HG02981 (cell line): Measurements from ENCODE around the gene WNT2.
"Not testable (repeated sequence)": the region's sequence is repeated elsewhere in the genome, so short reads cannot be mapped to it uniquely, and the experiment has no call there.

Experiments
- ATAC-seq: cut with Tn5 transposase; IDR thresholded peaks from one replicate; pipeline ENCODE4 v1.9.1; 2021; ENCODE audit warnings: mild to moderate bottlenecking, moderate library complexity; ENCODE audit not compliant: unreplicated experiment

The WNT2 gene

DNA sequence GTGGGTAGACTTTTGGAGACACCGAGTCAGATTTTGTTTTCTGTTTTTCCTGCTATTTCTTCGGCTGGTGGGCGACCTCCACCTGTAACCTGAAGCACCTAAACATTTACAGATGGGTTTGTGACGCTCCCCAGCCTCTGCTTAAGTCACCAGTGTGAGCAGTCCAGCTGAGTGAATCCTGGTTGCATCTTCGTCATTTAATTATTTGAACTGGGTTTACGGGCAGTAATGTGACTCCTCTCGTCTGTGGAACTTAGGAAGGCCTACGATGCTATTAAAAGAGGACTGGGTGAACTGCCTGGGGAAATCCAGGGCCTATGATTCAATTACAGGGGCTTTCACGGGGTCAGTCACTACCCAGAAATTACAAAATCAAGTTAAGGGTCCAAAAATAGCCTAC, 52.5 kb downstream of the WNT2 start:
- no peak for ATAC-seq

GRCh38 chr7:117269886-117270285, 53.0 kb downstream of the WNT2 start:
- ATAC-seq: no peak

GRCh38 chr7:117269417-117269816, 53.4 kb downstream of the WNT2 start:
- no peak for ATAC-seq

DNA sequence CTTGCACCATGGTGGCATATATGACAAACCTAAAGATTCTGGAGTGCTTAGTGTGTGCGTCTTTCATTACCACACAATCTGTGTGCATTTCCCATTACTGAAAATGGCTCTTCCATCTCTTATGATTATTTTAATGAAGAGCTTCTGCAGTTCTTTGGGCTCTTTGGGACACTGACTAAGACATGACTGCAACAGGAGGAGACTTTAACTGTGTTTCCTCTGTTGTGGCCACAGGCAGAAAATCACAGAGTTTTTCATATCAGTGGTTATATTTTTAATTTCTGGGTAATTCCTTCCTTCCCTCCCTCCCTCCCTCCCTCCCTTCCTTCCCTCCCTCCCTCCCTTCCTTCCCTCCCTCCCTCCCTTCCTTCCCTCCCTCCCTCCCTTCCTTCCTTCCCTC, 58.1 kb downstream of the WNT2 start:
- ATAC-seq: no peak

- no peak for ATAC-seq
These were observed 60.3 kb downstream of the WNT2 start for GRCh38 chr7:117262546-117262945.

DNA sequence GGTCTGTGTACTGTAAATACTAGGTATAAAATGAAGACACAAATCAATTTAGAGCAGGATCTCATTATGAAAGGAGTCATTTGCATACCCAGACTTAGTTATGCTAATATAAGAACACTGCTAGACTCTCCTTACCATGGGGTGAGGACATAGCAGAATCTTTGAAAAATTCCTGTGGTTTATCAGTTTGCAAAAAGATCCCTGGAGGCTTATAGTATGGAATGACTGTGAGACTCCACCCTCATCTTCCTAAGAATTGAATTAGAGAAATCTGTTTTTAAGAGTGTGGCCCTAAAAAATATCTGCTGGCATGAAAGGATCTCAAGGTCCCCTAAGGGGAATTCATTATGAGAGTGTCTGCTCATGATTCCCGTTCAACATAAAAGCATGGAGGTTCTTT, 63.2 kb downstream of the WNT2 start:
- no peak for ATAC-seq

DNA sequence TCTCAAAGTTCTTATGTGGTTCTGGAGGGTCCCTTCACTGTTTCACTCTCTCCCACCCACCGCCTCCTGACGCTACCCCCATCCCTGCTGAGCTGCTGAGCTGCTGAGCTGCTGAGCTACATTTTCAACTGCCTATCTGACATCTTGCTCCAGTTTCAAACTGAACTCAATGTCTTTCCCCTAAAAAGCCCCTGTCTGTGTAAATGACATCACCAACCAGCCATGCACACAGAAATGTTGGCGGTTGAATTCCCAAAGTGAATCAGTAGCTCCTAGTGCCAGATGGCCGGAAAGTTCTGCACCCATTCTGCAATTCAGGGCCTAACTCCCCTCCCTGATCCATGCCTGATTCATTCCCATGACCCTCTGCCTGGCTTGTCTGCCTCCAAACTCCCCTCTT, 71.2 kb downstream of the WNT2 start:
- no peak for ATAC-seq

DNA sequence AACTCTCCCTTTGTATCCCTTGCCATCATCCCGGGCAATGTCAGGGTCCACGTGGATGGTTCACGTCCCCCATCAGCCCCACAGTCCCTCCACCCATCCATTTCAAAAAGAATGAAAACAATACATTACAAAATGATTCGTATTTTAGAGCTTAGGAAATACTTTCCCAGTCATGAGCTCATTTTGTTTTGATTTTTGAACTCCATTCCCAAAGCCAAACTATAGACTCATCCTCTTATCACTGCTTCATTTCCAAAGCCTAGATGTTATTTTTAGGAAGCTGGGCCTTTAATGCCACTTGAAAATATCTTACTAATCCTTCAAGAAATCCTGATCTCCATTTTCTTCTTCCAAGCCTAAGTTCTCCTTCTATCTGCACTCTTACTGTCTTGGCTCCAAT, 72.1 kb downstream of the WNT2 start:
- ATAC-seq: no peak

GRCh38 chr7:117250245-117250644, 72.6 kb downstream of the WNT2 start:
- no peak for ATAC-seq

GRCh38 chr7:117249696-117250095, 73.2 kb downstream of the WNT2 start:
- ATAC-seq: no peak

DNA sequence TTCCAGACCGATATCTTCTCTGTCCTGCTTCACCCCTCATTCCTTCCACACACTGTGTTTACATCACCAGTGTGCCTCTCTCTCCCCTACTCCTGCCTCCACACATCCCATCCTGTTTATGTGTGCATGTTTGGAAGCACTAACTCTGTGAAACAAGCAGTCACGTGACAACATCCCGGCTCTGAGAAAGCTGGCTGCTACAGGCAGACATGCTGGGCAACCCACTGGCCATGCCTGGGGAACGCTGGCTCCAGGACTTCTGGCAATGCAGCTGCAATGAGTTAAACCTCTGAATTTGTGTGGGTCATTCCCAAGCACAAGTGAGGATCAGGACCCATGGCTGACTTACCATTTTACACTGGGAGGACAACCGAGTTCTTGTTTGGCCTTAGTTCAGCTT, 74.0 kb downstream of the WNT2 start:
- ATAC-seq: no peak

GRCh38 chr7:117247809-117248208, 75.0 kb downstream of the WNT2 start:
- no peak for ATAC-seq

GRCh38 chr7:117245703-117246102, 77.2 kb downstream of the WNT2 start:
- not testable (repeated sequence) for ATAC-seq

- no peak for ATAC-seq
These were observed 79.5 kb downstream of the WNT2 start for GRCh38 chr7:117243390-117243789.

- ATAC-seq: no peak
These were observed 81.8 kb downstream of the WNT2 start for GRCh38 chr7:117241088-117241487.

GRCh38 chr7:117238937-117239336, 83.9 kb downstream of the WNT2 start:
- ATAC-seq: no peak

- no peak for ATAC-seq
These were observed 84.4 kb downstream of the WNT2 start for GRCh38 chr7:117238472-117238871.

- ATAC-seq: no peak
These were observed 85.2 kb downstream of the WNT2 start for GRCh38 chr7:117237646-117238045.

DNA sequence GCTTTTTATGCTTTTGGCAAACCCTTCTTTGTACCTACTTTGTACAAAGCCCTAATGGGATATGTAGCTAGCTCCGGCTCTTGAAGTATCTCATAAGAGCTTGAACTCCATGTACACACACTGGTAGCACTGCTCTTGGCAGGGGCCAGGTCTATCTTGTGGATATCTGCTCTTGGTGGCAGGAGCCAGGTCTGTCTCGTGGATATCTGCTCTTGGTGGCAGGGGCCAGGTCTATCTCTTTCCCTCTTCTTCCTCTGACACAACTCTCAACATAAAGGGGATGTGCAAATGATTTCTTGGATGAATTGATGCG, 91.9 kb downstream of the WNT2 start:
- ATAC-seq: no peak

- ATAC-seq: peak; percentile 71
These were observed 92.4 kb downstream of the WNT2 start for GRCh38 chr7:117230276-117231046.

DNA sequence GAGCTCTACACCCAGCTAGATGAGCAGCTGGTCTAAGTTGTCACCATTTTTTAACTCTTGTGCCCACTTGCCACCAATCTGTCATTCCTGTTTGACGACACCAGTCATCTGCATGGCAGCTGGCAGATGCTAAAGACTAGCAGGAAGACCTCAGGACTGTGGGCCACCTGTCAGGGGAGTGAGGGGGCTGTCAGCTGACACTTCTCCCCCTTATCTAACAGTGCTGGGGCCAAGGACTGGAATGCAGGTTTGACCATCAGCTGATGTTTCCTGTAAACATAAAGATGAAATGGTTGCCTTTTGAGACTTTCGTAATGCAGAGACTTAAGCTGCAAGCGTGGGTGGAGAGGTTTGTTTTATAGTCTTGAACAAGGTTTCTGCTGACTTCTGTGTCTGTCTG, 93.5 kb downstream of the WNT2 start:
- ATAC-seq: no peak

DNA sequence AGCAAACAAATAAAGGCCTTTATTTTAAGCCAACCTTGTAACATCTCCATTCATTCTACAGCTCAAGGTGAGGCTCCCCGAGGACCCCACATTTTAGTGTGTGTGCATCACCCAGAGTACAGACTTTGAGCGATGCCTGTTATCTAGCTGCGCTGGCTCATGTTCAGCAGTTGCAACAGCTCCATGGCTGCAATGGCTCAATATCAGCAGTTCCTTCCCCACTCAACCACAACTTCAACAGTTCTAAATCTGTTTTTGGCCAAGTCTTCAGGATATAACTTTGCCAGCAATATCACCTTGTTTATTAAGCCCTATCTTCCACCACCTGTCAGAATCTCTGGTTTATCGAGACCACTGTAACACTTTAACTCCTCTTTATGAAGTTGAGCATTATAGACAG, 95.8 kb downstream of the WNT2 start:
- ATAC-seq: no peak

GRCh38 chr7:117225536-117225935, 97.3 kb downstream of the WNT2 start:
- no peak for ATAC-seq
